CD4-positive, alpha-beta T cell treated with Interleukin-6 at 100 ng/mL for 8 hours (primary cell): ENCODE measurements around the gene CHCHD6.

Experiments
- DNase-seq: peaks from one replicate; pipeline ENCODE4 v3.0.0-alpha.2; 2020; ENCODE audit warnings: mixed read lengths, low spot score

Gene CHCHD6

GRCh38 chr3:126960604-126960995 lies 256.6 kb downstream of the CHCHD6 start:
- DNase-seq = no peak

- DNase-seq = no peak
Measured at GRCh38 chr3:126961191-126961790, 257.3 kb downstream of the CHCHD6 start.

- DNase-seq = no peak
Measured at GRCh38 chr3:126961791-126962461, 257.9 kb downstream of the CHCHD6 start.

- DNase-seq = no peak
Measured at GRCh38 chr3:126962756-126963155, 258.7 kb downstream of the CHCHD6 start.

GRCh38 chr3:126963261-126964190 lies 259.5 kb downstream of the CHCHD6 start:
- DNase-seq = no peak

- DNase-seq = no peak
Measured at GRCh38 chr3:126964261-126964660, 260.2 kb downstream of the CHCHD6 start.

GRCh38 chr3:126964950-126965349 lies 260.9 kb downstream of the CHCHD6 start:
- DNase-seq = no peak

GRCh38 chr3:126965526-126966080 lies 261.6 kb downstream of the CHCHD6 start:
- DNase-seq = no peak

- no peak for DNase-seq
Measured at GRCh38 chr3:126967386-126967785, 263.3 kb downstream of the CHCHD6 start.

GRCh38 chr3:126968391-126969390 lies 264.7 kb downstream of the CHCHD6 start:
- no peak for DNase-seq

GRCh38 chr3:126969586-126969985 lies 265.5 kb downstream of the CHCHD6 start:
- no peak for DNase-seq

GRCh38 chr3:126970101-126970500 lies 266.1 kb downstream of the CHCHD6 start:
- DNase-seq = no peak

GRCh38 chr3:126970921-126971320 lies 266.9 kb downstream of the CHCHD6 start:
- no peak for DNase-seq

- DNase-seq = no peak
Measured at GRCh38 chr3:126971891-126972351, 267.9 kb downstream of the CHCHD6 start.

- no peak for DNase-seq
Measured at GRCh38 chr3:126972866-126973265, 268.8 kb downstream of the CHCHD6 start.

GRCh38 chr3:126973814-126974213 lies 269.8 kb downstream of the CHCHD6 start:
- DNase-seq = no peak

GRCh38 chr3:126974756-126975155 lies 270.7 kb downstream of the CHCHD6 start:
- no peak for DNase-seq

- no peak for DNase-seq
Measured at GRCh38 chr3:126976906-126977305, 272.9 kb downstream of the CHCHD6 start.

GRCh38 chr3:126977821-126978220 lies 273.8 kb downstream of the CHCHD6 start:
- DNase-seq = no peak

GRCh38 chr3:126978291-126978690 lies 274.3 kb downstream of the CHCHD6 start:
- DNase-seq = no peak

- DNase-seq = no peak
Measured at GRCh38 chr3:126979046-126979628, 275.1 kb downstream of the CHCHD6 start.
